Measurements from ENCODE around the gene HPS5. TPM values are rescaled to one million over a fixed set of nuclear protein-coding genes. Genes with fewer than 3 reads are reported as not detected.

HPS5 gene
- total RNA-seq, 2 experiments from 2014 or later, result 23.0 to 29.9 TPM

- BruUV-seq (replicated peaks), result no TSS peak
- H3K27ac ChIP-seq (ENCODE audit: low read depth, low read length, poor library complexity, severe bottlenecking), result no peak overlapping the region
- no peak overlapping the region for H2AFZ ChIP-seq (ENCODE audit: low read length)
- H3K36me3 ChIP-seq (ENCODE audit: insufficient read depth, low read length), result peaks cover 93% of the 10 kb centered on the region
- H3K4me2 ChIP-seq (ENCODE audit: low read length), result no peak overlapping the region
- ChIA-PET POLR2A (interaction anchor here (0.6 to 1.3 kb wide), 5 partner anchors 17 to 172 kb away, joined by 3 read pairs; partner anchors contain the start of gene LDHA), CTCF (ENCODE audit: unreplicated experiment) (no interaction called here)
- TF ChIP-seq EZH2phosphoT487 (IDR thresholded peaks at IDR 0.05; ENCODE audit: borderline replicate concordance, low read depth, low read length) (no peak), CTCF (conservative IDR thresholded peaks at IDR 0.05; ENCODE audit: low read length) (no peak)
- intact Hi-C loops (cut with micrococcal nuclease; ENCODE audit: unreplicated experiment), result loop anchor here (10.0 kb wide), 1 partner anchor 108 kb away; the partner anchor contains the start of gene MRGPRX4
- no peak for DNase-seq (ENCODE audit: low spot score)
- H3K4me1 ChIP-seq (ENCODE audit: insufficient read depth, low read length, poor library complexity, severe bottlenecking), result peaks cover 5% of the 10 kb centered on the region
- no peaks in the 10 kb centered on the region for H4K20me1 ChIP-seq (ENCODE audit: insufficient read depth, low read length)
- H3K79me2 ChIP-seq (ENCODE audit: insufficient read depth, low read depth, low read length), result no peaks in the 10 kb centered on the region
- no peak overlapping the region for H3K4me3 ChIP-seq (ENCODE audit: low read depth, low read length, poor library complexity, severe bottlenecking)
- no peaks in the 10 kb centered on the region for H3K9me3 ChIP-seq (ENCODE audit: low read length)
- H3K9me2 ChIP-seq (ENCODE audit: insufficient read depth, low read length), result no peaks in the 10 kb centered on the region
Measured at GRCh38 chr11:18282626-18283025, 39.3 kb downstream of the HPS5 start.

- intact Hi-C loops (cut with micrococcal nuclease; ENCODE audit: unreplicated experiment), result loop anchor here (10.0 kb wide), 1 partner anchor 106 kb away; the partner anchor contains the start of gene MRGPRX4
- H3K27ac ChIP-seq (ENCODE audit: low read depth, low read length, poor library complexity, severe bottlenecking), result no peak overlapping the region
- H3K79me2 ChIP-seq (ENCODE audit: insufficient read depth, low read depth, low read length), result no peaks in the 10 kb centered on the region
- H3K36me3 ChIP-seq (ENCODE audit: insufficient read depth, low read length), result peaks cover 72% of the 10 kb centered on the region
- H2AFZ ChIP-seq (ENCODE audit: low read length), result no peak overlapping the region
- TF ChIP-seq CTCF (conservative IDR thresholded peaks at IDR 0.05; ENCODE audit: low read length) (no peak), EZH2phosphoT487 (IDR thresholded peaks at IDR 0.05; ENCODE audit: borderline replicate concordance, low read depth, low read length) (no peak)
- BruUV-seq (replicated peaks), result no TSS peak
- H4K20me1 ChIP-seq (ENCODE audit: insufficient read depth, low read length), result no peaks in the 10 kb centered on the region
- POLR2A ChIA-PET, result interaction anchor here (0.7 to 1.0 kb wide), 4 partner anchors 28 to 1669 kb away, joined by 3 to 6 read pairs (median 4); no protein-coding TSS in a partner anchor
- no peak overlapping the region for H3K4me3 ChIP-seq (ENCODE audit: low read depth, low read length, poor library complexity, severe bottlenecking)
- H3K9me2 ChIP-seq (ENCODE audit: insufficient read depth, low read length), result no peaks in the 10 kb centered on the region
- no peaks in the 10 kb centered on the region for H3K9me3 ChIP-seq (ENCODE audit: low read length)
- CTCF ChIA-PET (ENCODE audit: unreplicated experiment), result no interaction called here
- peaks cover 5% of the 10 kb centered on the region for H3K4me1 ChIP-seq (ENCODE audit: insufficient read depth, low read length, poor library complexity, severe bottlenecking)
- DNase-seq (ENCODE audit: low spot score), result no peak
- H3K4me2 ChIP-seq (ENCODE audit: low read length), result no peak overlapping the region
Measured at GRCh38 chr11:18280438-18281045, 41.4 kb downstream of the HPS5 start.

Data from OCI-LY7 (cell line).